Spinal cord (tissue), 10 donors: ENCODE measurements around the gene KIAA0232. TPM values are rescaled to one million over a fixed set of nuclear protein-coding genes. Genes with fewer than 3 reads are reported as not detected.

Source experiments
- DNase-seq, 6 donors: peaks; one replicate each; pipeline versions ENCODE4 v3.0.0 to v3.0.0-alpha.2; 2013 to 2015; ENCODE audit warnings: low spot score in 6 of 6, low read depth in 4 of 6
- H3K27ac ChIP-seq: one replicate; pipeline ENCODE4 v1.5.1; 2013; ENCODE audit warnings: low read depth, low read length, control low read depth
- H3K27me3 ChIP-seq: one replicate; pipeline ENCODE4 v1.6.1; 2013; ENCODE audit warnings: low read length; ENCODE audit not compliant: control insufficient read depth, insufficient read depth
- H3K36me3 ChIP-seq: one replicate; pipeline ENCODE4 v1.6.1; 2013; ENCODE audit warnings: low read length; ENCODE audit not compliant: control insufficient read depth, insufficient read depth
- H3K4me1 ChIP-seq: one replicate; pipeline ENCODE4 v1.6.1; 2013; ENCODE audit warnings: low read length; ENCODE audit not compliant: control insufficient read depth, insufficient read depth
- H3K4me3 ChIP-seq: one replicate; pipeline ENCODE4 v1.5.1; 2013; ENCODE audit warnings: low read depth, low read length, control low read depth
- H3K9me3 ChIP-seq: one replicate; pipeline ENCODE4 v1.6.1; 2013; ENCODE audit warnings: low read length; ENCODE audit not compliant: control insufficient read depth, insufficient read depth
- WGBS: methylation state at CpG from one replicate; pipeline ENCODE4 v1.1.5; 2013; ENCODE audit warnings: missing lambda C conversion rate; ENCODE audit not compliant: insufficient coverage; 5-methylcytosine and 5-hydroxymethylcytosine counted together
- polyA plus RNA-seq, 2 donors: library from polyadenylated mRNA; unstranded; fragments of 120-200 nt; gene quantifications; one replicate each; pipeline ENCODE4 v1.2.1, GENCODE V29; 2013; ENCODE audit not compliant: insufficient read length in 2 of 2
- total RNA-seq, 2 donors: library from RNA; depleted of rRNA in 1 of 2; stranded (reverse); fragments of 120-200 nt in 1 of 2; fragments of >200 nt in 1 of 2; gene quantifications; one replicate each; pipeline versions ENCODE4 v1.2.3 to v1.2.4, GENCODE V29; 2013 to 2014
- donor health status: healthy.

KIAA0232 gene
- total and polyA plus RNA-seq, 4 donors, result 34.8 to 59.9 (median 45.7) TPM

- WGBS, result 63% methylated on average over 10 of the region's 15 CpGs
- Histone ChIP-seq H3K27me3 (no peaks in the 10 kb centered on the region), H3K4me1 (peaks cover 48% of the 10 kb centered on the region), H3K9me3 (no peaks in the 10 kb centered on the region), H3K36me3 (no peaks in the 10 kb centered on the region), H3K4me3 (no peak overlapping the region), H3K27ac (peak overlapping the region; percentile 63)
- peak in 1 of 6 donors; percentile 55 for DNase-seq
Measured at GRCh38 chr4:6916587-6917460, 134.3 kb downstream of the KIAA0232 start.

DNA sequence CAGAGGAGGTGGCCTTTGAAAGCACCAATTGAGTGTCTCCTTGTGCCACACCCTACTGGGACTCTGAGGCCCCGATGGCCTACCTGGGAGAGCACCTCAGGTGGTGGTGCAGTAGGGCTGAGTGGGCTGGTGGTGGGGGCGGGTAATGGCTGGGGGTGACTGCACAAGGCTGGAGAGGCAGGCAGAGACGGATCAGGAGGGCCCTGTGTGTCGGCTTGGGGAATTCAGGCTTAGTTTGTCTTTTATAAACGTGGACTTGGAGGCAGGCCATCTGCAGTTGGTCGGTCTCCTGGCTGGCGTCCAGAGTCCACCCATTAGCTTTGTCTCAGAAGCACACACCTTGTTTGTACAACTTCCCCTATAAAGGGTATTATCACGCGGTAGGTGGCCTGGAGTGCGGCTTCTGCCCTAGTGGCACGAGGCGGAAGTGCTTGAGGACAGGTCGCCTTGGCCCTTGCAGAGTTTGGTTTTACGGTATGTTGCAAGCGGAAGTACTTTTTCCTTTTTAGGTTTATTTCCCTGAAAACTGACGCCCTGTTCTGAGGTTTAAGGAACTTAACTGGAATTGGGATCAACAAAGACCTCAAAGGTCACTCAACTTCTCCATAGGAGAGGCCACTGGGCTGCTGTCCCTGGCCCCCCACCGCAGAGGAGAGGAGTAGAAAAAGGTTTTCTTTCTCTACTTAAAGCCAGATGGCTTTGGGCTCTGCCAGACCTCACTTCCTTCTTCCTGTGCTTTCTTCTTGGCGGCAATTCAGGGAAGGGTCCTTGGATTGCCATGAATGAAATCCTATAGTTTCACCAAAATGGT is 135.1 kb downstream of the KIAA0232 start:
- H3K27me3 ChIP-seq, result no peaks in the 10 kb centered on the region
- H3K4me3 ChIP-seq, result no peak overlapping the region
- no peaks in the 10 kb centered on the region for H3K36me3 ChIP-seq
- peaks cover 45% of the 10 kb centered on the region for H3K4me1 ChIP-seq
- DNase-seq, result peak in 2 of 6 donors; percentile 50 to 94
- no peaks in the 10 kb centered on the region for H3K9me3 ChIP-seq
- 26% methylated on average over 6 of the region's 18 CpGs for WGBS
- peak overlapping the region; percentile 63 for H3K27ac ChIP-seq

- H3K36me3 ChIP-seq, result peaks cover 4% of the 10 kb centered on the region
- H3K9me3 ChIP-seq, result no peaks in the 10 kb centered on the region
- no peaks in the 10 kb centered on the region for H3K27me3 ChIP-seq
- peak overlapping the region; percentile 63 for H3K27ac ChIP-seq
- H3K4me3 ChIP-seq, result no peak overlapping the region
- peaks cover 43% of the 10 kb centered on the region for H3K4me1 ChIP-seq
- 28% methylated on average over 7 of the region's 7 CpGs for WGBS
- DNase-seq, result no peak
Measured at GRCh38 chr4:6918338-6918737, 135.8 kb downstream of the KIAA0232 start.

- Histone ChIP-seq H3K4me3 (no peak overlapping the region), H3K36me3 (peaks cover 23% of the 10 kb centered on the region), H3K27ac (no peak overlapping the region), H3K27me3 (no peaks in the 10 kb centered on the region), H3K4me1 (peaks cover 41% of the 10 kb centered on the region), H3K9me3 (no peaks in the 10 kb centered on the region)
- 50% methylated on average over 2 of the region's 3 CpGs for WGBS
- DNase-seq, result no peak
Measured at GRCh38 chr4:6920171-6920570, 137.6 kb downstream of the KIAA0232 start.

DNA sequence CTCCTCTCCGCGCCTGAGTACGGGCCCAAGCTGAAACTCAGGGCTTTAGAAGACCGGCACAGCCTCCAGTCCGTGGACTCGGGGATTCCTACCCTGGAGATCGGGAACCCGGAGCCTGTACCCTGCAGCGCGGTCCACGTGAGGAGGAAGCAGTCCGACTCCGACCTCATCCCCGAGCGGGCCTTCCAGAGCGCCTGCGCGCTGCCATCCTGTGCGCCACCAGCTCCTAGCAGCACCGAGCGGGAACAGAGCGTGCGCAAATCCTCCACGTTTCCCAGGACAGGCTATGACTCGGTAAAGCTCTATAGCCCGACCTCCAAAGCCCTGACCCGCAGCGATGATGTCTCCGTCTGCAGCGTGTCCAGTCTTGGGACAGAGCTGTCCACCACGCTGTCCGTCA is 141.0 kb downstream of the KIAA0232 start:
- H3K4me1 ChIP-seq, result peaks cover 20% of the 10 kb centered on the region
- H3K27me3 ChIP-seq, result no peaks in the 10 kb centered on the region
- DNase-seq, result no peak
- WGBS, result 97% methylated on average over 32 of the region's 32 CpGs
- H3K9me3 ChIP-seq, result no peaks in the 10 kb centered on the region
- no peak overlapping the region for H3K27ac ChIP-seq
- no peak overlapping the region for H3K4me3 ChIP-seq
- peaks cover 28% of the 10 kb centered on the region for H3K36me3 ChIP-seq

GRCh38 chr4:6924361-6924779 is 141.8 kb downstream of the KIAA0232 start:
- Histone ChIP-seq H3K4me1 (peaks cover 21% of the 10 kb centered on the region), H3K4me3 (no peak overlapping the region), H3K27ac (no peak overlapping the region), H3K9me3 (no peaks in the 10 kb centered on the region), H3K36me3 (peaks cover 28% of the 10 kb centered on the region), H3K27me3 (no peaks in the 10 kb centered on the region)
- WGBS, result 90% methylated on average over 12 of the region's 12 CpGs
- no peak for DNase-seq

GRCh38 chr4:6925357-6925836 is 142.9 kb downstream of the KIAA0232 start:
- H3K27ac ChIP-seq, result no peak overlapping the region
- peaks cover 31% of the 10 kb centered on the region for H3K4me1 ChIP-seq
- H3K9me3 ChIP-seq, result no peaks in the 10 kb centered on the region
- no peak overlapping the region for H3K4me3 ChIP-seq
- peaks cover 28% of the 10 kb centered on the region for H3K36me3 ChIP-seq
- DNase-seq, result no peak
- 85% methylated on average over 7 of the region's 14 CpGs for WGBS
- no peaks in the 10 kb centered on the region for H3K27me3 ChIP-seq

DNA sequence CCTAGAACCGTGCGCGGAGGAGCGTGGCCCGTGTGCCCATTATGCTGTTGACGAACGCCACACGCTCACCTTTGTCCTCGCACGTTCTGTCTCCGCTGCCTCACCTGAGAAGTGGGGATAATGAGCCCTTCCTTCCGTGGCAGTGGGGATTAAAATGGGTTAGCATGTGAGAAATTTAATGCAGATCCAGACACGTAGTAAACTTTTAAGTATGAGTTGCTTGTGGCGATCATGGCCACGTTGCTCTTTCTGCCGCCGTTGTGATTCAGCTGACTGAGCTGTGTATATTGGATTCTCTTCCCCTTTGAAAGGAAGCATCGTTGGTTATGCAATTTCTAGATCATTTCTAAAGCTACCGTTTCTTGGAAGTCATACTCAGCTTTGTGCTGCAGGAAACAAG is 143.6 kb downstream of the KIAA0232 start:
- Histone ChIP-seq H3K27me3 (no peaks in the 10 kb centered on the region), H3K36me3 (peaks cover 28% of the 10 kb centered on the region), H3K27ac (no peak overlapping the region), H3K9me3 (no peaks in the 10 kb centered on the region), H3K4me3 (no peak overlapping the region), H3K4me1 (peaks cover 35% of the 10 kb centered on the region)
- 92% methylated on average over 17 of the region's 19 CpGs for WGBS
- DNase-seq, result no peak

DNA sequence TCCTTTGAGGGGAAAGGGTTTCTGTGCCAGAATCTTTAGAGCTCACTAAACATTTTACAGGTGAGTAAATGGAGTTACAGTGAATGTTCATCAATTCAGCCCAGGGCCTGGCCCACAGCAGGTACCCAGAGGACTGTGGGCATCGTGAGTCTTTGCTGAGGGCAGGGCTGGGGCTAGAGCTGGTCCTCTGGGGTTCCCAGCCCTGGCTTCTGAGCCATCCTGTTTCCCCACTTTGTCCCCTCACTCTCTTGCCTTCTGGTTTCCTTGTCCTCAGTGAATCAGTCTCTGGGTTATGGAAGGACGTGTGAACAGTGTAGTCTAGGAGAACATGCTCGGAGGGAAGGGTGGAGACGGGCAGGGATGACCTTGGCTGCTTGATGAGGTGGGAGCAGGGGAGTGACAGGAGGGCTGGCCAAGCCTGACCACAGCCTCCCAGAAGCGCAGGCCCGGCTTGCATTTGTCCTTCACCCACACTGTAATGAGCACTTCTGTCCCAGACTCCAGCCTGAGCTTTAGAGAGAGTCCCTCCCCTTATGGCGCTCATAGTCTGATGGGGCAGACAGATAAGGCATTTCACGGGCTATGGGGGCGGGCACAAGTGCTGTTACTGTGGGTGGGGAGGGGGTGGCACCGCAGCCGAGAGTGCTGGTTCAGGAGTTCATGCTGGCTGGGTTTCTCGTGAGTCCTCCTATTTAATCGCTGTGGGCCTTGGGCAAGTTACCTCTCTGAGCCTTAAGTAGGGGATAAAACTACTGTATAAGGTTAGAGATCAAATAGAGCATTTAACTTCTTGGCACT is 144.4 kb downstream of the KIAA0232 start:
- no peak for DNase-seq
- Histone ChIP-seq H3K4me3 (no peak overlapping the region), H3K27ac (no peak overlapping the region), H3K4me1 (peaks cover 37% of the 10 kb centered on the region), H3K9me3 (no peaks in the 10 kb centered on the region), H3K27me3 (no peaks in the 10 kb centered on the region), H3K36me3 (peaks cover 28% of the 10 kb centered on the region)
- WGBS, result 77% methylated on average over 8 of the region's 13 CpGs
